HG03520 (cell line): ENCODE data around the gene BRAT1.

Experiments
- ATAC-seq: cut with Tn5 transposase; IDR thresholded peaks from one replicate; pipeline ENCODE4 v1.9.1; 2021; ENCODE audit warnings: mild to moderate bottlenecking, moderate library complexity; ENCODE audit not compliant: unreplicated experiment

Gene BRAT1

DNA sequence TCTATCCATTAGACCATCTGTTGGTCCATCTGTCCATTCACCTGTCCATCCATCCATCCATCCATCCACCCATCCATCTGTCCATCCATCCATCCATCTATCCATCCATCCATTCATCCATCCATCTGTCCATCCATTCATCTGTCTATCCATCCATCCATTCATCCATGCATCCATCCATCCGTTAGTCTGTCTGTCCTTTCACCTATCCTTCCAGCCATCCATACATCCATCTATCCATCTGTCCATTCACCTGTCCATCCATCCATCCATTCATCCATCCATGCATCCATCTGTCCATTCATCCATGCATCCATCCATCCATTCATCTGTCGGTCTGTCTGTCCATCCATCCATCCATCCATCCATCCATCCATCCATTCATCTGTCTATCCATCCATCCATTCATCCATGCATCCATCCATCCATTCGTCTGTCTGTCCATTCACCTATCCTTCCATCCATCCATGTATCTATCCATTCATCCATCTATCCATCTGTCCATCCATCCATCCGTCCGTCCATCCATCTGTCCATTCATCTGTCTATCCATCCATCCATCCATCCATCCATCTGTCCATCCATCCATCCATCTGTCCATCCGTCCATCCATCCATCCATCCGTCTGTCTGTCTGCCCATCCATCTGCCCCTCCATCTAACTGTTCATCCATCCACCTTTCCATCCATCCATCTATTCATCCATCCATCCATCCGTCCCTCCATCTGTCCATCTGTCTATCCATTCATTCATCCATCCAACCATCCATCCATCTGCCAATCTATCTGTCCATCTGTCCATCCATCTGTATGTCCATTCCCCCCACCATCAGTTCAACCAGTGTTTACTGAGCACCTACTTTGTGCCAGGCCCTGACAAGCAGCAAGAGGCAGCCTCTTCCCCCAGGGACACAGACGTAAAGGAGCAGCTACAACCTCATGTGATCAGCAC is 40.6 kb downstream of the BRAT1 start:
- no peak for ATAC-seq

- ATAC-seq: no peak
These were observed 41.6 kb downstream of the BRAT1 start for GRCh38 chr7:2513702-2514101.

DNA sequence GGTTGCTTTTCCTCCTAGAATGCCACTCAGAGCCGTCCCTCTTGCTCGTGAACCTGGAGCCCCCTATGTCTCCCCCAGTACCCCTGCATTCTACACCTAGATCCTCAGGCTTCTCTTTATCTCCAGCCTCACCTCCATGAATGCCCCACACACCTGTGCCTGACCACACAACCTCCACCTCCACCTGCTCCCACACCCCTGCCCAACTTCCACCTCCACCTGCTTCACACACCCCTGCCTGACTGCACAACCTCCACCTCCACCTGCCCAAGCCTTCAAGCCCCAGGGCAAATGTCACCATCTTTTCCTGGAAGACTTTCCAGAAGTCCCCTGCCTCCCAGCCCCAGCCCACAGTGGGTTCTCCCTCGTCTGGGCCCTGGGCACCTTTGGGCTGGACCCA is 42.6 kb downstream of the BRAT1 start:
- ATAC-seq: no peak

DNA sequence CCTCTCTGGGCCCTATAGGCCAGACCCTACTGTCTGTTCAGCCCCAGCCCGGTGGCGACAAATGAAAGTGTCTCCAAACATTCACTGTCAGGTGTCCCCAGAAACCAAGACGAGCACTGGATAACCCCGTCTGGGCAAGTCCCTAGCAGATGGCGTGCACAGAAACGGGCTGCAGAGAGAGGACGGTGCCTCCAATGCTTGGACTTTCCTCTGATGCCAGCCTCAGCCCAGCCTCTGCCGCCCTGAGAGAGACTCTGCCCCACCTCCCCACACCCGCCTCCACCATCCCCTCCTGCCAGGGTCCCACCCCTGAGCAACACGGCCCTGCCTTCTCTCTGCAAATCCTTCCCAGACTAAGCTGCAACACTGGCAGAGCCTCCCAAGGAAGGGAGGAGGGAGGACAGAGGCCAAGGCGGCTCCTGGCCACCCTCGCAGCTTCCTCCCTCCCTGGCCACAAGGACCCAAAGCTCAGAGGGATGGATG is 43.1 kb downstream of the BRAT1 start:
- no peak for ATAC-seq

DNA sequence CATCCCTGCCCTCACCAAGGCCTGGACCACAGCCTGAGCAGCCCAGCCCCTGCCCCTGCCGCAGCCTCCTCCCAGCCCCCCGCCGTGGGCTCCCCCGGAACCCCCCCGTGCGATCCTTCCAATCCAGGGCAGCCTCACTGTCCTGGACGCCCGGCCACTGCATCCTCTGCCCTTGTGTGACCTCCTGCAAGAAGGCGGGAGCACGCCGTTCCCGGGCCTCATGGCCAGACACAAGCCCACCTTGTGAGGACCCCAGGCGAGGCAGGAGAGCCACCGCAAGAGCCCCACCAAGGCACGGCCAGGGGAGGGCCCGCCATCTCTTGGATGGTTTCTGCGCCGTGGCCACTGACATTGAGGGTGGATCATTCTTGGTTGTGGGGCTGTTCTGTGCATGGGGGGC is 43.6 kb downstream of the BRAT1 start:
- no peak for ATAC-seq

GRCh38 chr7:2510909-2511768 is 44.2 kb downstream of the BRAT1 start:
- no peak for ATAC-seq

DNA sequence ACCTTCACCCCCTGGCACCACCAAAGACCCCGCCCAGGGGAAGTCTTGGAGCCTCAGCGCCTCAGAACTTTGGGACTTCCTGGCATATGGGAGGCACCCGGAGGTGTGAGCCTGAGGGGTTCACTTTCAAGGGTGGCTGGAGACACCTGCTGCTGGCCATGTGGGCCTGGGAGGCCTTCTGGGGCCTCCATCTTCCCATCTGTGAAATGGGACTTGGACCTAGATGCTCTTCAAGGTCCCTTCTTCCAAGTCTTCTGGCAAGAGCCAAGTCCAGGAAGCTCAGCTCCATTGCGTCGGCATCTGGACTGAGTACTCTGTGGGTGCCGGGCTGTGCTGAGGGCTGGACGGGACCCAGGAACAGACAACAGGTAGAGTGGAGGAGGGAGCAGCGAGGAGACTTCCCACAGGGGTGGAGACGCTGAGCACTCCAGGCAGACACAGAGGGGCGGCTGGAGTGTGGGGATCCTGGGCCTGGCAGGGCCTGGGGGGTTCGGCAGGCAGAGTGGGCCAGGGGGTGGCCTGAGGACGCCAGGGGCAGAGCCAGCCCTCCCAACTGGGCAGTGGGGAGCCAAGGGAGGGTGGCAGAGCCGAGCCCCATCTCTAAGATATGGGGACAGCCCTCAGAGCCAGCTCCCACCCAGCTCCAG is 45.1 kb downstream of the BRAT1 start:
- no peak for ATAC-seq

GRCh38 chr7:2509298-2509906 is 45.9 kb downstream of the BRAT1 start:
- ATAC-seq: no peak

DNA sequence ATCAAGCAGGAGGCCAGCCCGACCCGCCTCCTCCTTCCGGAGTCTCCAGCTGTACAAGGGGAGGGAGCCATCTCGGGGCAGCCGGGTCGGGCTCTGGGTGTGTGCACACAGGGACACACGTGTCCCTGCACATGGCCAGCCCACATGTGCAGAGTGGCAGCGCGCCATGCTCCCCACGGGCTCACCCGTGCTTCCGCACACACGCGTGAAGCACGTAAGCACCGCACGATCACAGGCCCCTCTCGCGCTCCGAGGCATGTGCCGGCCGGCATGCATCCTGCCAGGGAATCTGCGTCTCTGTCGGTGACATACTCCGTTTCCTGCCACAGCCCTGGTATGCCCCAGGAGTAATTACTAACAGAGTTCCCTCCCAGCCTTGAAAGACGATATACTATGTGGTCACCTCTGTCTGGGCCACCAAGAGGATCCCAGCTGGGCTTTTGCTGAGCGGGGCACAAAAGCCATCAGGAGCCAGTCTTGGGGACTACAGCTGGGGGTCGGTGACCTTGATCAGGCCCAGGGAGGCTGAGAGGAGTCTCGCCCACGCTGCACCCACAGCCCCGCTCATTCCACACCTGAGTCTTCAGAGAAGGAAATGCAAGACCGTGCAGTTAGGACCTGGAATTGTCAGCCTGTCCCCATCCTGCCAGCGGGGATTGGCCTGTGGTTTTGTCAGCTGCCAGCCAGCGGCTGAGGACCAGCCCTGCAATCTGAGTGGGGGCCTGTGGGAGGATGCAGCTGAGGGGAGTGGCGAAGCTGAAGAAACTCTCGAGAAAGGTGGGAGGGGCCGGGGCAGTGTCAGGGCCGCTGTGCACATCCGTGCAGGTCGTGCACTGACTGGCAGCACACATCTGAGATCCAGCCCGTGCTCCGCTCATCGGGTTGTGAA is 46.8 kb downstream of the BRAT1 start:
- ATAC-seq: no peak

- ATAC-seq: no peak
These were observed 47.4 kb downstream of the BRAT1 start for GRCh38 chr7:2507917-2508306.

GRCh38 chr7:2507208-2507916 is 48.0 kb downstream of the BRAT1 start:
- ATAC-seq: no peak

DNA sequence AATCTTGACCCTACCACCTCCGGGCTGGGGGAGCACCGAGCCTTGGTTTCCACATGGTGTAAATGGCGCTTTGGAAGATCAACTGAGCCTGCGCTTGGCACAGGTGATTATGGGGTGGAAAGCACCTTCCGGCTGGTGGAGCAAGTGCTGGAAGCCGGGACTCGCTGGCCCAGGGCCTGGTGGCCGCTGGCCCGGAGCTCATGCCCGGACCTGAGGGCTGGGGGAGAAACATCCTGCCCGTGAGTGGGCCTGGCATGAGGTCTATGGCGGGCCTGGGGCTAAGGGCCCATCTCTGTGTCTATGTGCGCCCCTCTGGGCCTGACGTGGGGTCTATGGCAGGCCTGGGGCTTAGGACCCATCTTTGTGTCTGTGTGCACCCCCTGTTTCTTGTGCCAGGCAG is 49.9 kb downstream of the BRAT1 start:
- ATAC-seq: no peak

DNA sequence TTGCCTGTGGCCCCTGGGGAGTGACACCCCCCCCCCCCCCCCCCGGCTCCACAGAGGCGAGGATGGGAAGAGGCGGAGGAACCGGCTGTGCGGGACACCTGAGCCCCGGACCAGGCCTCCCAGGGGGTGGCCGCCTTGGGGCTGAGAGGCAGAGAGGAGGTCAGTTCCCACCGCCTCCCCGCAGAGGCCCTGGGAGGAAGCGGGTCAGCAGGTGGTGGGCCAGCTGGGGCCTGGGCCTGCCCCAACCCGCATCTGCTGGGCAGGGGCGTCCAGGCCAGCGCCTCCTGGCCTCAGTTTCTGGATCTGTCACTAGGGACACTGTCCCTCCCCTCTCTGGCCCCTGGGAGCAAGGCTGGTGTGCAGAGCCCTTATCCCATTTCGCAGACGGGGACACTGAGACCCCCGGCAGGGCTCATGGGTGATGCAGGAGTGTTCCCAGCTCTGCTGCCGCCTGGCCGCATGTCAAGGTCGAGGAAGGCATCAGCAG is 50.4 kb downstream of the BRAT1 start:
- no peak for ATAC-seq

- ATAC-seq: no peak
These were observed 51.0 kb downstream of the BRAT1 start for GRCh38 chr7:2504128-2504888.

GRCh38 chr7:2503056-2503941 is 52.0 kb downstream of the BRAT1 start:
- ATAC-seq: no peak

- ATAC-seq: no peak
These were observed 52.7 kb downstream of the BRAT1 start for GRCh38 chr7:2502647-2502966.

- ATAC-seq: no peak
These were observed 53.2 kb downstream of the BRAT1 start for GRCh38 chr7:2501947-2502646.
